Measurements from ENCODE around the gene KCNN3. TPM values are rescaled to one million over a fixed set of nuclear protein-coding genes. Genes with fewer than 3 reads are reported as not detected.
A peak's percentile ranks its signal among the peaks of the same experiment; 100 is the strongest.

The KCNN3 gene
- total RNA-seq, 1 experiment from 2014 or later: 0.03 TPM

- no peak for DNase-seq (ENCODE audit: low read depth, low spot score)
- in situ Hi-C loops (cut with HindIII; ENCODE audit: low pct_unique_long_range_greater_than_20kb, low sequenced_read_pairs): no loop called here
Observed at GRCh38 chr1:154753426-154753825, 116.7 kb downstream of the KCNN3 start.

GRCh38 chr1:154752273-154753030 lies 117.6 kb downstream of the KCNN3 start:
- DNase-seq (ENCODE audit: low read depth, low spot score): no peak
- in situ Hi-C loops (cut with HindIII; ENCODE audit: low pct_unique_long_range_greater_than_20kb, low sequenced_read_pairs): no loop called here

- in situ Hi-C loops (cut with HindIII; ENCODE audit: low pct_unique_long_range_greater_than_20kb, low sequenced_read_pairs): no loop called here
- DNase-seq (ENCODE audit: low read depth, low spot score): no peak
Observed at GRCh38 chr1:154751690-154752089, 118.4 kb downstream of the KCNN3 start.

DNA sequence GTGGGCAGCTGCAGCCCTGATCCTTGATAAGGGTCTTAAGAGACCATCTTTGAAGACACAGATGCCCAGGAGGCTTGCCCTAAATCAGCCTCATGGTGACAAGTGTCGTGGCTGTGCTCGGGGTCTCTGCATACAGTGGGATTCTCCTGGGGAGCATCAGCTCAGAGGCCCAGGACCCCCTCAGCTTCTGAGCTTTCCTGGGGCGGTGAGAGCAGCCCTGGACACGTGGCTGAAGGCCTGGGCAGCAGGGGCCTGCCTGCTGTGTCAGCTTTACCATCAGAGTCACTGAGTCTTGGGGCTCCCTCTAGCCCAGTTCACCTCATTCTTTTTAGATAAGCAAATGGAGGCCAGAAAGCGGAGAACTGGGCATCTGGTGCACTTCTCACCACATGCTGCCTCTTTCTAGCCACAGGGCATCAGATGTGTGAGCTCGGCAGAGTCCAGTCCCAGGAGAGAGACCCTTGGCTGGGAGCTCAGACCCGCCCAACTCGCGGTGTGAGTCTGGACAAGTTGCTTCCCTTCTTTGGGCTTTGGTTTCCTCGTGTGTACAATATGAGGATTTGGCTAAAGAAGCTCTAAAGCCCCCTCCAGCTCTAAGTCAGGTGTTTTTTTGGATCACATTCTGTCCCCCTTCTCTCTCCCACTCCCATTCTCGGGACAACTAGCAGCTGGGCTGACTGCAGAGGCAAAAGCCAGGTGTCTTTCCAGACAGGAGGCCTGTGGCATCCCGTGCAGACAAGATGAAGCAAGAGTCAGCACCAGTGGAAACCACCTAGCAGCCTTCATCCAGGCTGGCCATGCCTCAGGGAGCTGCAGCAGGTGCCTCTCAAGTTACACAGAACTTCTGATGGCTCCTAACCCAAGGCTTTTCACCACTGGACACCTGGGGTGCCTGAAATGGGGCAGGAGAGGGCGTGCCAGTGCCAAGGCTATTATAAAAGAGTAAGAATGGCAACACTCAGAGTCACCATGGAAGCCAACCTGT lies 119.1 kb downstream of the KCNN3 start:
- no peak for DNase-seq (ENCODE audit: low read depth, low spot score)
- in situ Hi-C loops (cut with HindIII; ENCODE audit: low pct_unique_long_range_greater_than_20kb, low sequenced_read_pairs): no loop called here

- peak; percentile 66 for DNase-seq (ENCODE audit: low read depth, low spot score)
- in situ Hi-C loops (cut with HindIII; ENCODE audit: low pct_unique_long_range_greater_than_20kb, low sequenced_read_pairs): no loop called here
Observed at GRCh38 chr1:154749078-154749760, 120.9 kb downstream of the KCNN3 start.

GRCh38 chr1:154748405-154748775 lies 121.7 kb downstream of the KCNN3 start:
- DNase-seq (ENCODE audit: low read depth, low spot score): no peak
- in situ Hi-C loops (cut with HindIII; ENCODE audit: low pct_unique_long_range_greater_than_20kb, low sequenced_read_pairs): no loop called here

DNA sequence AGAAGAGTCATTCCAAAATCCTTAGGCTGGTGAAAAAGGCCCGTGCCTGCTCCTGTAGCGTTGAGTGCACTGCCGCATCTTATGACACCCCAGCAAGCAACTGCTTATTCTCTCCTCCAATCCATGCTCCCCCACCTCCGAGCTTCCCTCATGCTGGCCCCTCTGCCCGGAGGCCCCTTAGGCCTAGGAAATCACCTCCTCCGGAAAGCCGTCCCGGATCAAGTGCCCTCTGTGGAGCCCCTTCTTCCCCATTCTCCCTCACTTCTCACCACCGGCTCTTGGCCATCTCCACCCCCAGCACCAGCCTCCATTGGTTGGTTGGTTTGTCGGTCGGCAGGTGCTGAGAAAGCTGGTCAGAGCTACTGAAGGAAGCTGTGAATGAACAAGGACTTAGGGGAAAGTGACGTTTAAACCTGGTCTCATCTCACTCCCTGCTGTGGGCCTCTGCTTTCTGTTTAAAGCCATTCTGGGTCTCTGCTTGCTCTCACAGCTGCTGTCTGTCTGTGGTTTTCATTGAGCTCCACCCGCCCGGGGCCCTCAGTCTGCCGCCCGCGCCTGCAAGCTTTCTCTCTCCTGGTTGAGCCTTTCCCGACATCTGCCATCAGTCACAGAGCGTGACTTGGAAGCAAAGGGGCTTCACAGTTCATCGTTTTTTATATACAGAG lies 122.2 kb downstream of the KCNN3 start:
- in situ Hi-C loops (cut with HindIII; ENCODE audit: low pct_unique_long_range_greater_than_20kb, low sequenced_read_pairs): no loop called here
- no peak for DNase-seq (ENCODE audit: low read depth, low spot score)

DNA sequence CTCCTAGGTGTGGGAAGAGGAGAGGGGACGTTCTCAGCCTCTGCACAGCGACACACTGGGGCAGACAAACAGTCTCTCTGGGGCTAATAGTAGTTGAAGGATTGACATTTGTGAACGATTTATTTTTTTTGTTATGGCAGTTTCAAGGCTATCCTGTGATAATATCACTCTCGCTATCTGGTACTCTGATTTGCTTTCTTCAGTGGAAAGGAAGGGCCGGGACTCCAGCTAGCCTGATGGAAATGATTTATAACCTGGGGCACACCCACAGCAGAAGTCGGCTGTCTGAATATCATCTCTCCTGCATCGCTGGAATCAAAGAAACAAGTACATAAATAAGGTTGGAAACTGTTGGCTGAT lies 122.7 kb downstream of the KCNN3 start:
- no peak for DNase-seq (ENCODE audit: low read depth, low spot score)
- in situ Hi-C loops (cut with HindIII; ENCODE audit: low pct_unique_long_range_greater_than_20kb, low sequenced_read_pairs): no loop called here

GRCh38 chr1:154746622-154747299 lies 123.3 kb downstream of the KCNN3 start:
- no peak for DNase-seq (ENCODE audit: low read depth, low spot score)
- in situ Hi-C loops (cut with HindIII; ENCODE audit: low pct_unique_long_range_greater_than_20kb, low sequenced_read_pairs): no loop called here

DNA sequence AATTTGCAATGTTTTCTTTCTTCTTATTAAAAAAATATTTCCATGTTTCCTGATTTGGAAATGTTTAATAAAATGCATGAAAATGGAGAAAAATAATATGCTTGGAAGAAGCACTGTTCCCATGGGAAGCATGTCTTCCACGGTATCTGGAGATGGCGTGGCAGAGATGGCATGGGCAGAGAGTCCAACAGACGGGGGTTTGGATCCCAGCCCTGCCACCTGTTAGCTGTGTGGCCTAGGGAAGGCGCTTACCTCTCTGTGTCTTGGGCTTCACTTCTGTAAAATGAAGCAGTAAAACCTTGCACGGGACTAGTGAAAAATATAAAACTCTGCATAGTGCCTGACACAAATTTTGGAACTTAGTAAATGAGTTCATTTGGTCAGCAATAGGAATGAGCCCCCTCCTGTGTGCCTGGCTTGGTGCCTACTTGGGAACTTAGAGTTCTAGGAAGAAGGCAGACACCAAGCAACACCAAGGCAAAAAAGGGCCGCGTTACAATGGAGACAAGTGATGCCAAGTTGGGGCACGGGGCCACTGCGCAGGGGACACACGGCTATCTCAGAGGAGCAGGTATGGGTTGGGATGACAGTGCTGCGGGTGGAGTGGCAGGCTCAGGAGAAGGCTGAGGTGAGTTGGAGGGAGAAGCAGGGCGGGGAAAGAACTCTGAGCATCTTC lies 124.2 kb downstream of the KCNN3 start:
- DNase-seq (ENCODE audit: low read depth, low spot score): no peak
- in situ Hi-C loops (cut with HindIII; ENCODE audit: low pct_unique_long_range_greater_than_20kb, low sequenced_read_pairs): no loop called here

DNA sequence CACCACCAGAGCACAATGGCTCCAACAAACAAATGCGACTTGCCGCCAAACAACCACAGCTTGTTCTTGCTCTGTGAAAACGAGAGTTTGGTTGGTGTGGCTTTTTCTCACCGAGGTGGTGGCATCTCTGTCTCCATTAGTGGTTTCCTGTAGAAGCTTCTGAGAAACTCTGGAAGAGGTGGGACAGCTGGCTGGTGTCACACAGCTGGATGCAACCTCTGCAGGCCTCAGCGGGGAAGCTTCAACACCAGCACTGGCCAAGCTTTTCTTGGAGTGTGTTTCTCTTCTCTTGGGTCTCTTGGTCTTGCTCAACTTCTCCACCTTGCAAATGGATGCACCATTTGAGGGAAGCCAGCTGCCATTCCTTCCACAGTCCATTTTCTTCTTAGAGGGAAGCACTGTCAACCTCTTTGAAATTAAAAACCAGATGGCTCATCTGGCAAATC lies 124.8 kb downstream of the KCNN3 start:
- no peak for DNase-seq (ENCODE audit: low read depth, low spot score)
- in situ Hi-C loops (cut with HindIII; ENCODE audit: low pct_unique_long_range_greater_than_20kb, low sequenced_read_pairs): no loop called here

DNA sequence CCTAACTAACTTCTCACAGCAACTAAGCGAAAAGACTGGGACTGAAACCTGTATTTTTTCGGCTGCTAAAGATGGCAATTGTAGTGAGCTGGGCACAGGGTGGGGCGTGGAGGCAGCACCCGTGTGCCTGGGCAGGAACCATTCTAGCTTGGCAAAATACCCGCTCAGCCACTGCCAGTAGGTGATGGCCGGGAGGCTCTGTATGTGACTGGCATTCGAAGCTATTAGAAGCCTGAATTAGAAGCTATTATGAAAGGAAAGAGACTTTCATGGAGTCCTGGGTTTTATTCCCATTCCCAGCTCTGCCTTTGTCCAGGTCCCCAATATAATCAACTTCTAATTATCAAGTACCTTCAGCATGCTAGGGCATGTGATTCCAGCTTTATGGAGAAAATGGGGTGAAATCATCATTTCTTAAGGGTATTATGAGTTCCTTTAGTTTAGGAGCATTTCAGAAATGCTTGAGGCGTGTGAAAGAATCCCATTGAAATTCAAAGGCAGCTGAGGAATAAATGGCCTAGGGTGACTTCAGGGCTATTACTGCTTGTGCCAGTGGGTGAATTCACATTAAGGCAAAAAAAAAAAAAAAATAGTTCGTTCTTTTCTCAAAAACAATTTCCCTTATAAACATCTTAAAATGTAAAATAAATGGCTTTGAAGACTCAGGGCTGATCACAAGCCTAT lies 125.6 kb downstream of the KCNN3 start:
- in situ Hi-C loops (cut with HindIII; ENCODE audit: low pct_unique_long_range_greater_than_20kb, low sequenced_read_pairs): no loop called here
- DNase-seq (ENCODE audit: low read depth, low spot score): no peak

DNA sequence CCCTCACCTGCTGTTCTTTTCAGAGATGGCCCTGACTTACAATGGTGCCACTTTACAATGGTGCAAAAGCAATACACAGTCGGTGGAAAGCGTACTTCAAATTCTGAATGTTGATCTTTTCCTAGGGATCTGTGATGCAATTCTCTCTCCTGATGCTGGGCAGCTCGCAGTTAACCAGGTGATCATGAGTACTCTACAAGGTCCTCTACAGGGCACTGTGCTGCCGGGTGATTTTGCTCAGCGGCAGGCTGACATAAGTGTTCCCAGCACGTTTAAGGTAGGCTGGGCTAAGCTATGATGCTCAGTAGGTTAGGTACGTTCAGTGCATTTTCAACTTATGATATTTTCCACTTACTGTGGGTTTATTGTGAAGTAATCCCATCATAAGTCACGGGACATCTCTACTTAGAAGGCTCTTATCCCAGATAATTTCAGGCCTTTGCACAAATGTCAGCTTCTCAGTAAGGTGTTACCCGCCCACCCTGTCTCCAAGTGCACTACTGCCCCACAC lies 126.5 kb downstream of the KCNN3 start:
- no peak for DNase-seq (ENCODE audit: low read depth, low spot score)
- in situ Hi-C loops (cut with HindIII; ENCODE audit: low pct_unique_long_range_greater_than_20kb, low sequenced_read_pairs): no loop called here

- in situ Hi-C loops (cut with HindIII; ENCODE audit: low pct_unique_long_range_greater_than_20kb, low sequenced_read_pairs): no loop called here
- no peak for DNase-seq (ENCODE audit: low read depth, low spot score)
Observed at GRCh38 chr1:154742606-154743005, 127.5 kb downstream of the KCNN3 start.

- DNase-seq (ENCODE audit: low read depth, low spot score): peak; percentile 31
- in situ Hi-C loops (cut with HindIII; ENCODE audit: low pct_unique_long_range_greater_than_20kb, low sequenced_read_pairs): no loop called here
Observed at GRCh38 chr1:154741741-154742495, 128.2 kb downstream of the KCNN3 start.
